Loucy (cell line): ENCODE data around the gene UNC5B.

Source experiments
- H2AFZ ChIP-seq: fragments of 200-600 bp; sonication (generic); 2 replicates; pipeline ENCODE4 v1.6.0; 2016; ENCODE audit warnings: antibody characterized with exemption, mild to moderate bottlenecking, low read length, moderate library complexity
- H3F3A ChIP-seq: fragments of 200-600 bp; 2 replicates; pipeline ENCODE4 v1.6.0; 2016; ENCODE audit warnings: antibody characterized with exemption, low read depth, mild to moderate bottlenecking
- H3K27me3 ChIP-seq: fragments of 200-600 bp; sonication (generic); 2 replicates; pipeline ENCODE4 v1.6.1; 2014; ENCODE audit warnings: low read length, mild to moderate bottlenecking; ENCODE audit not compliant: insufficient read depth, poor library complexity, severe bottlenecking
- H3K36me3 ChIP-seq: fragments of 200-600 bp; sonication (generic); 2 replicates; pipeline ENCODE4 v1.6.1; 2016; ENCODE audit warnings: low read length; ENCODE audit not compliant: insufficient read depth
- H3K4me1 ChIP-seq: fragments of 200-600 bp; sonication (generic); 2 replicates; pipeline ENCODE4 v1.5.1; 2014; ENCODE audit warnings: low read length, mild to moderate bottlenecking; ENCODE audit not compliant: insufficient read depth, poor library complexity, severe bottlenecking
- H3K4me2 ChIP-seq: fragments of 200-600 bp; sonication (generic); 2 replicates; pipeline ENCODE4 v1.6.0; 2014; ENCODE audit warnings: antibody characterized with exemption, low read length, low read depth, mild to moderate bottlenecking; ENCODE audit not compliant: poor library complexity, severe bottlenecking
- H3K4me3 ChIP-seq: fragments of 200-600 bp; sonication (generic); 2 replicates; pipeline ENCODE4 v1.5.1; 2014; ENCODE audit warnings: low read length, mild to moderate bottlenecking, mixed read lengths; ENCODE audit not compliant: poor library complexity, severe bottlenecking
- H3K79me2 ChIP-seq: fragments of 200-600 bp; sonication (generic); 2 replicates; pipeline ENCODE4 v1.6.1; 2014; ENCODE audit warnings: low read length; ENCODE audit not compliant: insufficient read depth
- H3K9ac ChIP-seq: fragments of 200-600 bp; sonication (generic); 2 replicates; pipeline ENCODE4 v1.6.0; 2014; ENCODE audit warnings: mild to moderate bottlenecking, low read depth, low read length, moderate library complexity; ENCODE audit not compliant: poor library complexity, severe bottlenecking
- H3K9me2 ChIP-seq: fragments of 200-600 bp; sonication (generic); replicated peaks from 2 replicates; pipeline ENCODE4 v1.6.1; 2016; ENCODE audit warnings: low read depth, low read length, mixed read lengths
- H3K9me3 ChIP-seq: fragments of 200-600 bp; sonication (generic); 2 replicates; pipeline ENCODE4 v1.6.1; 2014; ENCODE audit warnings: mild to moderate bottlenecking, antibody characterized with exemption, low read length, low read depth; ENCODE audit not compliant: insufficient read depth
- H4K20me1 ChIP-seq: fragments of 200-600 bp; sonication (generic); 2 replicates; pipeline ENCODE4 v1.6.0; 2014; ENCODE audit warnings: antibody characterized with exemption, low read length, mild to moderate bottlenecking; ENCODE audit not compliant: insufficient read depth, poor library complexity, severe bottlenecking
- EZH2phosphoT487 ChIP-seq: fragments of 200-600 bp; IDR thresholded peaks from 2 replicates; pipeline ENCODE4 v1.6.1; 2018; ENCODE audit warnings: antibody characterized with exemption, mild to moderate bottlenecking, moderate library complexity, borderline replicate concordance
- TF ChIP-seq, protein P1 (sequence below): fragments of 200-600 bp; sonication (generic); conservative IDR thresholded peaks from 2 replicates; pipeline ENCODE4 v1.5.1; 2014; ENCODE audit warnings: mild to moderate bottlenecking, antibody characterized with exemption, low read length

Gene UNC5B

DNA sequence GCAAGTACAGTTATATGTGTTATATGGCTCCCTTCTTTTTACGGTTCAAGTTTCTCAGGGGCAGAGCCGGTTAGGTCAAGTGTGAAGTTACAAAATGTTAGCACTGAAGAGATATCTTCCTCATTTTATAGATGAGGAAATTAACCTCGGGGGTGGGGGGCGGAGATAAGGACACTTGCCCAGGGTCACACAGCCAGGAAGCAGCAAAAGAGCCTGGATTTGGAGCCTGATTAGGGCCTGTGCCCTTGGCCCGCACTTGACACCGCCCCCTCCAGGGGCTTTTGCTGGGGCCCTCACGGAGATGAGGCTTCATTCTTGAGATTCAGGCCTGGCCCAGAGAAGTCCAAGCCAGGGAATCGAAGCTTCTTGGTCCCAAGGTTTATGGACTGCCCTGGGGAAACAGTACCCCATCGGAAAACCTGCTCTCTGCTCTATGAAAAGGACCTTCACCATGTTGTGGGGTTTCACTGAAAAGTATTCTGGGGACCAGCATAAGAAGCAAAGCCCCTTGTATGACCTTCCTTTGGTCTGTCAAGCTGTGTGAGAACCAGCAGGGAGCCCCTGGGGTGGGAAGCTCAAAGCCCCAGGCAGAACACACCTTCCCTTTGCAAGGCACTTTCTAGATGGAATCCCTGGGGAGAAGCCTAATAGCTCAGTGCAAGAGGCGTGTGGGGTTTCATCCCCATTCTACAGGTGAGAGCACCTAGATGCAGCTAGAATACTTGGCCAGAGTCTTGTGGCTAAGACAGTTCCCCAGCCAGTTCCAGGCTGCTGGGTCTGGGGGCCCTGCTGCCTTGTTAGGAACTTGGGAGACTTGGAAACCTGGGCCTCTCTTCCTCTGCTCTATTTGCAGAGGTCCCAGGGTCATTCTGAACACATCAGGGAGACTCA, 21.9 kb downstream of the UNC5B start:
- Histone ChIP-seq H3K79me2 (no peaks in the 10 kb centered on the region), H3K4me3 (no peak overlapping the region), H3K9me2 (no peaks in the 10 kb centered on the region), H3K9me3 (no peaks in the 10 kb centered on the region), H3K4me1 (peaks cover 13% of the 10 kb centered on the region), H3K4me2 (no peak overlapping the region), H3K36me3 (no peaks in the 10 kb centered on the region), H3K27me3 (no peaks in the 10 kb centered on the region), H2AFZ (no peak overlapping the region), H4K20me1 (no peaks in the 10 kb centered on the region), H3K9ac (no peak overlapping the region), H3F3A (no peaks in the 10 kb centered on the region)
- TF ChIP-seq EZH2phosphoT487: no peak
- TF ChIP-seq, protein P1, sequence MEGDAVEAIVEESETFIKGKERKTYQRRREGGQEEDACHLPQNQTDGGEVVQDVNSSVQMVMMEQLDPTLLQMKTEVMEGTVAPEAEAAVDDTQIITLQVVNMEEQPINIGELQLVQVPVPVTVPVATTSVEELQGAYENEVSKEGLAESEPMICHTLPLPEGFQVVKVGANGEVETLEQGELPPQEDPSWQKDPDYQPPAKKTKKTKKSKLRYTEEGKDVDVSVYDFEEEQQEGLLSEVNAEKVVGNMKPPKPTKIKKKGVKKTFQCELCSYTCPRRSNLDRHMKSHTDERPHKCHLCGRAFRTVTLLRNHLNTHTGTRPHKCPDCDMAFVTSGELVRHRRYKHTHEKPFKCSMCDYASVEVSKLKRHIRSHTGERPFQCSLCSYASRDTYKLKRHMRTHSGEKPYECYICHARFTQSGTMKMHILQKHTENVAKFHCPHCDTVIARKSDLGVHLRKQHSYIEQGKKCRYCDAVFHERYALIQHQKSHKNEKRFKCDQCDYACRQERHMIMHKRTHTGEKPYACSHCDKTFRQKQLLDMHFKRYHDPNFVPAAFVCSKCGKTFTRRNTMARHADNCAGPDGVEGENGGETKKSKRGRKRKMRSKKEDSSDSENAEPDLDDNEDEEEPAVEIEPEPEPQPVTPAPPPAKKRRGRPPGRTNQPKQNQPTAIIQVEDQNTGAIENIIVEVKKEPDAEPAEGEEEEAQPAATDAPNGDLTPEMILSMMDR: no peak

DNA sequence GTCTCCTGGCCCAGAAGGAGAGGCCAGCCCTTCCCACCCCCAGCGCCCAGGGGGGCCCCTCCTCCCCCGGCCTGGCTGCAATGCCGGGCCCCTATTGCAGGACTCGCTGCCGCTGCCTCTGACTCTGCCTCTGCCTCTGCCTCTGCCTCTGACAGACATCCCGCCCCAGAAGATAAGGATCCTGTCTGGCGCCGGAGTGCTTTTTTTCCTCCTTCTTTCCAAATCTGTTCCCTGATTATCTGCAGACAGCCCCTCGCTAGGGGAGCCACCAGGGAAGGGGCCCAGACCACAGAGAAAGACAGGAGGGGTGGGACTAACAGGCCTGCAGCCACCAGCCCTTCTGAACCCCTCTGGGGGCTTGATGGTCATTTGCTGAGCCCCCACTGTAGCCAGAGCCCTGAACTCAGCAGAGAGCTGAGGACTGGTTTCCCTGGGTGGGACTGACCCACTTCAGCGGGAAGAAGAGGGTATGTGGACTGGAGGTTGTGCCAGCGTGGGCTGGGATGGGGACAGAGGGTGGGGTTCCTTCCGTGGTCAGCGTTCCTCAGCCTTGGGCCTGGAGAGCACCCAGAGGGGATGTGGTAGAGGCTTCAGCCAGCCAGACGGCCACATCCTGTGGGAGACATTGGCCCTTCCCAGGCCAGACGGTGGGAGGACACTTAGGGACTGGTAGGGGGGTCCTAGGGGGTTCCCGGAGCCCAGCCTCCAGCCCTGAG, 22.8 kb downstream of the UNC5B start:
- Histone ChIP-seq H3K9me2 (no peaks in the 10 kb centered on the region), H3K4me3 (no peak overlapping the region), H3K9ac (no peak overlapping the region), H3K36me3 (no peaks in the 10 kb centered on the region), H3K79me2 (no peaks in the 10 kb centered on the region), H4K20me1 (no peaks in the 10 kb centered on the region), H3K9me3 (no peaks in the 10 kb centered on the region), H3F3A (no peaks in the 10 kb centered on the region), H3K4me1 (peaks cover 14% of the 10 kb centered on the region), H3K4me2 (no peak overlapping the region), H3K27me3 (no peaks in the 10 kb centered on the region), H2AFZ (no peak overlapping the region)
- TF ChIP-seq, protein P1: no peak
- TF ChIP-seq EZH2phosphoT487: no peak

DNA sequence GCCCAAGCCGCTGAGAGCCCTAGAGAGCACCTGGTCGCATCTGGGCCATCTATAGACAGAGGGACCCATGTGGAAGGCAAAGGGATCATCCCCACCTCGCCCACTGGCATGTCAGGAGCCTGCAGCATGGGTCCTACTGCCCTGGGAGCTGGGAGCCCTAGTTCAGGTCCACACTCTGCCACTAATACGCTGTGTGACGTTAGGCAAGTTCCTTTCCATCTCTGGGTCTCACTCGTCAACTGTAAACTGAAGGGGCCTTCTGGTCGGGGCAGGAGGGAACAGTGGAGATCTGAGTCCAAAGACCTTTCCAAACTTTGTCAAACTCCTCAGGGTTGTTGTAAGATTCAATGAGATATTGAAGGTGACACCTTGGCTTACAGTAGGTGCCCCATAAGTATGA, 23.4 kb downstream of the UNC5B start:
- H3K4me3 ChIP-seq: no peak overlapping the region
- peaks cover 21% of the 10 kb centered on the region for H3K4me1 ChIP-seq
- TF ChIP-seq EZH2phosphoT487: no peak
- TF ChIP-seq, protein P1: no peak
- no peak overlapping the region for H3K4me2 ChIP-seq
- no peaks in the 10 kb centered on the region for H3K36me3 ChIP-seq
- H4K20me1 ChIP-seq: no peaks in the 10 kb centered on the region
- H3K9me2 ChIP-seq: no peaks in the 10 kb centered on the region
- H3K79me2 ChIP-seq: no peaks in the 10 kb centered on the region
- H3F3A ChIP-seq: no peaks in the 10 kb centered on the region
- H3K9ac ChIP-seq: no peak overlapping the region
- no peaks in the 10 kb centered on the region for H3K9me3 ChIP-seq
- H2AFZ ChIP-seq: no peak overlapping the region
- no peaks in the 10 kb centered on the region for H3K27me3 ChIP-seq
